ENCODE data around the gene SOBP.

The SOBP gene

DNA sequence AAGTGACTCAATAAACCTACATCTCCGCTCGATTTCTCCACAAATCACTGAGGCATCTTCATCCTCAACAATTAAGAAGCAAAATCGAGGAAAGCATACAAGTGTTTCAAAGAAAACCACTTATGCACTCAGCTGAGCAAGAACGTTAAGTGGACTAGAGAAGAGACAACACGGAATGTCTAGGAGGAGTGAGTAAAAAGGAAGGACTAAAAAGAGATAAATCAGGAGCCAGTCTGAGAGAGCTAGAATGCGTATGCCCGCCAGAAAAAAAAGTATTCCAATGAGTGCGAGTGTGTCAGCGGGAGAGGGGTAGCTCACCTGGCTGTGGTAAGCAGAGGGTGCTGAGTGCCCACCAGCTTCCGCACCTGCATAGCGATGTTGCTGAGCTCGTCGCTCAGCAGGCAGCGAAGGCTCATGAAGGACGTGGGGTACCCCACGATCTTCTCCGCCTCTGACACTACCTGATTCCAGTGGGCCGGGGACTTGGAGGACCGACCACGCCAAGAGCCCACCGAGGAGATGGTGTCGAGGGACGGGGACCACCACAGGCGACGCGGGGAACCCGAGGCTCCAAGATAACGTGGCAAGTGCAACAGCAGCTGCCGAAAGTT lies 31.1 kb upstream of the SOBP start (continued):
- TF ChIP-seq, protein P1, sequence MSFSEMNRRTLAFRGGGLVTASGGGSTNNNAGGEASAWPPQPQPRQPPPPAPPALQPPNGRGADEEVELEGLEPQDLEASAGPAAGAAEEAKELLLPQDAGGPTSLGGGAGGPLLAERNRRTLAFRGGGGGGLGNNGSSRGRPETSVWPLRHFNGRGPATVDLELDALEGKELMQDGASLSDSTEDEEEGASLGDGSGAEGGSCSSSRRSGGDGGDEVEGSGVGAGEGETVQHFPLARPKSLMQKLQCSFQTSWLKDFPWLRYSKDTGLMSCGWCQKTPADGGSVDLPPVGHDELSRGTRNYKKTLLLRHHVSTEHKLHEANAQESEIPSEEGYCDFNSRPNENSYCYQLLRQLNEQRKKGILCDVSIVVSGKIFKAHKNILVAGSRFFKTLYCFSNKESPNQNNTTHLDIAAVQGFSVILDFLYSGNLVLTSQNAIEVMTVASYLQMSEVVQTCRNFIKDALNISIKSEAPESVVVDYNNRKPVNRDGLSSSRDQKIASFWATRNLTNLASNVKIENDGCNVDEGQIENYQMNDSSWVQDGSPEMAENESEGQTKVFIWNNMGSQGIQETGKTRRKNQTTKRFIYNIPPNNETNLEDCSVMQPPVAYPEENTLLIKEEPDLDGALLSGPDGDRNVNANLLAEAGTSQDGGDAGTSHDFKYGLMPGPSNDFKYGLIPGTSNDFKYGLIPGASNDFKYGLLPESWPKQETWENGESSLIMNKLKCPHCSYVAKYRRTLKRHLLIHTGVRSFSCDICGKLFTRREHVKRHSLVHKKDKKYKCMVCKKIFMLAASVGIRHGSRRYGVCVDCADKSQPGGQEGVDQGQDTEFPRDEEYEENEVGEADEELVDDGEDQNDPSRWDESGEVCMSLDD (tag by site-specific recombination; IDR thresholded peaks at IDR 0.05) = no peak
- TF ChIP-seq TSHZ1 (tag by site-specific recombination; IDR thresholded peaks at IDR 0.05; ENCODE audit: borderline replicate concordance) = no peak
- no peak for TF ChIP-seq ZNF292 (tag by site-specific recombination; IDR thresholded peaks at IDR 0.05; ENCODE audit: borderline replicate concordance, low read depth)
- TF ChIP-seq MZF1 (tag by site-specific recombination; IDR thresholded peaks at IDR 0.05; ENCODE audit: borderline replicate concordance) = no peak
- TF ChIP-seq SCRT2 (tag by site-specific recombination; IDR thresholded peaks at IDR 0.05) = 0 out of 2 replicates have a peak, but pooled peaks have one; percentile 24
- no peak for TF ChIP-seq ZSCAN23 (tag by site-specific recombination; IDR thresholded peaks at IDR 0.05)
- TF ChIP-seq, protein P2, sequence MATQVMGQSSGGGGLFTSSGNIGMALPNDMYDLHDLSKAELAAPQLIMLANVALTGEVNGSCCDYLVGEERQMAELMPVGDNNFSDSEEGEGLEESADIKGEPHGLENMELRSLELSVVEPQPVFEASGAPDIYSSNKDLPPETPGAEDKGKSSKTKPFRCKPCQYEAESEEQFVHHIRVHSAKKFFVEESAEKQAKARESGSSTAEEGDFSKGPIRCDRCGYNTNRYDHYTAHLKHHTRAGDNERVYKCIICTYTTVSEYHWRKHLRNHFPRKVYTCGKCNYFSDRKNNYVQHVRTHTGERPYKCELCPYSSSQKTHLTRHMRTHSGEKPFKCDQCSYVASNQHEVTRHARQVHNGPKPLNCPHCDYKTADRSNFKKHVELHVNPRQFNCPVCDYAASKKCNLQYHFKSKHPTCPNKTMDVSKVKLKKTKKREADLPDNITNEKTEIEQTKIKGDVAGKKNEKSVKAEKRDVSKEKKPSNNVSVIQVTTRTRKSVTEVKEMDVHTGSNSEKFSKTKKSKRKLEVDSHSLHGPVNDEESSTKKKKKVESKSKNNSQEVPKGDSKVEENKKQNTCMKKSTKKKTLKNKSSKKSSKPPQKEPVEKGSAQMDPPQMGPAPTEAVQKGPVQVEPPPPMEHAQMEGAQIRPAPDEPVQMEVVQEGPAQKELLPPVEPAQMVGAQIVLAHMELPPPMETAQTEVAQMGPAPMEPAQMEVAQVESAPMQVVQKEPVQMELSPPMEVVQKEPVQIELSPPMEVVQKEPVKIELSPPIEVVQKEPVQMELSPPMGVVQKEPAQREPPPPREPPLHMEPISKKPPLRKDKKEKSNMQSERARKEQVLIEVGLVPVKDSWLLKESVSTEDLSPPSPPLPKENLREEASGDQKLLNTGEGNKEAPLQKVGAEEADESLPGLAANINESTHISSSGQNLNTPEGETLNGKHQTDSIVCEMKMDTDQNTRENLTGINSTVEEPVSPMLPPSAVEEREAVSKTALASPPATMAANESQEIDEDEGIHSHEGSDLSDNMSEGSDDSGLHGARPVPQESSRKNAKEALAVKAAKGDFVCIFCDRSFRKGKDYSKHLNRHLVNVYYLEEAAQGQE (tag by site-specific recombination; IDR thresholded peaks at IDR 0.05) = no peak
- TF ChIP-seq ZNF132 (tag by site-specific recombination; IDR thresholded peaks at IDR 0.05; ENCODE audit: borderline replicate concordance) = no peak
- no peak for TF ChIP-seq ZNF324 (tag by site-specific recombination; IDR thresholded peaks at IDR 0.05)
- TF ChIP-seq ZBTB17 (tag by site-specific recombination; IDR thresholded peaks at IDR 0.05) = peak; percentile 85
- TF ChIP-seq, protein P3, sequence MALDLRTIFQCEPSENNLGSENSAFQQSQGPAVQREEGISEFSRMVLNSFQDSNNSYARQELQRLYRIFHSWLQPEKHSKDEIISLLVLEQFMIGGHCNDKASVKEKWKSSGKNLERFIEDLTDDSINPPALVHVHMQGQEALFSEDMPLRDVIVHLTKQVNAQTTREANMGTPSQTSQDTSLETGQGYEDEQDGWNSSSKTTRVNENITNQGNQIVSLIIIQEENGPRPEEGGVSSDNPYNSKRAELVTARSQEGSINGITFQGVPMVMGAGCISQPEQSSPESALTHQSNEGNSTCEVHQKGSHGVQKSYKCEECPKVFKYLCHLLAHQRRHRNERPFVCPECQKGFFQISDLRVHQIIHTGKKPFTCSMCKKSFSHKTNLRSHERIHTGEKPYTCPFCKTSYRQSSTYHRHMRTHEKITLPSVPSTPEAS (tag by site-specific recombination; IDR thresholded peaks at IDR 0.05) = no peak
- TF ChIP-seq ZNF335 (tag by site-specific recombination; conservative IDR thresholded peaks at IDR 0.05) = peak; percentile 65
- TF ChIP-seq ZNF843 (tag by site-specific recombination; IDR thresholded peaks at IDR 0.05) = no peak
- no peak for TF ChIP-seq ZNF677 (tag by site-specific recombination; IDR thresholded peaks at IDR 0.05)
- no peak for TF ChIP-seq ZNF404 (tag by site-specific recombination; IDR thresholded peaks at IDR 0.05)
- TF ChIP-seq ZNF2 (tag by site-specific recombination; IDR thresholded peaks at IDR 0.05) = no peak
- TF ChIP-seq, protein P4, sequence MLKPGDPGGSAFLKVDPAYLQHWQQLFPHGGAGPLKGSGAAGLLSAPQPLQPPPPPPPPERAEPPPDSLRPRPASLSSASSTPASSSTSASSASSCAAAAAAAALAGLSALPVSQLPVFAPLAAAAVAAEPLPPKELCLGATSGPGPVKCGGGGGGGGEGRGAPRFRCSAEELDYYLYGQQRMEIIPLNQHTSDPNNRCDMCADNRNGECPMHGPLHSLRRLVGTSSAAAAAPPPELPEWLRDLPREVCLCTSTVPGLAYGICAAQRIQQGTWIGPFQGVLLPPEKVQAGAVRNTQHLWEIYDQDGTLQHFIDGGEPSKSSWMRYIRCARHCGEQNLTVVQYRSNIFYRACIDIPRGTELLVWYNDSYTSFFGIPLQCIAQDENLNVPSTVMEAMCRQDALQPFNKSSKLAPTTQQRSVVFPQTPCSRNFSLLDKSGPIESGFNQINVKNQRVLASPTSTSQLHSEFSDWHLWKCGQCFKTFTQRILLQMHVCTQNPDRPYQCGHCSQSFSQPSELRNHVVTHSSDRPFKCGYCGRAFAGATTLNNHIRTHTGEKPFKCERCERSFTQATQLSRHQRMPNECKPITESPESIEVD (tag by site-specific recombination; IDR thresholded peaks at IDR 0.05) = no peak
- TF ChIP-seq ZNF140 (tag by site-specific recombination; IDR thresholded peaks at IDR 0.05) = no peak
- TF ChIP-seq ZFHX2 (tag by site-specific recombination; conservative IDR thresholded peaks at IDR 0.05) = no peak
- TF ChIP-seq ZNF121 (tag by site-specific recombination; IDR thresholded peaks at IDR 0.05) = peak; percentile 75; the same call in 1 of the 2 replicates
- no peak for TF ChIP-seq GLIS1 (tag by site-specific recombination; IDR thresholded peaks at IDR 0.05)
- TF ChIP-seq, protein P5, sequence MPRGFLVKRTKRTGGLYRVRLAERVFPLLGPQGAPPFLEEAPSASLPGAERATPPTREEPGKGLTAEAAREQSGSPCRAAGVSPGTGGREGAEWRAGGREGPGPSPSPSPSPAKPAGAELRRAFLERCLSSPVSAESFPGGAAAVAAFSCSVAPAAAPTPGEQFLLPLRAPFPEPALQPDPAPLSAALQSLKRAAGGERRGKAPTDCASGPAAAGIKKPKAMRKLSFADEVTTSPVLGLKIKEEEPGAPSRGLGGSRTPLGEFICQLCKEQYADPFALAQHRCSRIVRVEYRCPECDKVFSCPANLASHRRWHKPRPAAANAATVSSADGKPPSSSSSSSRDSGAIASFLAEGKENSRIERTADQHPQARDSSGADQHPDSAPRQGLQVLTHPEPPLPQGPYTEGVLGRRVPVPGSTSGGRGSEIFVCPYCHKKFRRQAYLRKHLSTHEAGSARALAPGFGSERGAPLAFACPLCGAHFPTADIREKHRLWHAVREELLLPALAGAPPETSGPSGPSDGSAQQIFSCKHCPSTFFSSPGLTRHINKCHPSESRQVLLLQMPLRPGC (tag by site-specific recombination; IDR thresholded peaks at IDR 0.05) = no peak
- no peak for TF ChIP-seq ZNF23 (tag by site-specific recombination; IDR thresholded peaks at IDR 0.05; ENCODE audit: borderline replicate concordance)
- TF ChIP-seq WT1 (tag by site-specific recombination; IDR thresholded peaks at IDR 0.05) = no peak
- TF ChIP-seq GLI4 (tag by site-specific recombination; IDR thresholded peaks at IDR 0.05) = no peak
- TF ChIP-seq ZNF629 (tag by site-specific recombination; IDR thresholded peaks at IDR 0.05) = no peak

Data from HEK293 (cell line).